HPDE6-E6E7 (cell line): ENCODE data around the gene EPHX1.
"Not testable (repeated sequence)": the region's sequence is repeated elsewhere in the genome, so short reads cannot be mapped to it uniquely, and the experiment has no call there.

Source experiments
- DNase-seq: peaks from one replicate; pipeline ENCODE4 v3.0.0; 2011; ENCODE audit warnings: missing footprints; ENCODE audit errors: extremely low spot score

EPHX1 gene

GRCh38 chr1:225881081-225881958, 71.4 kb downstream of the EPHX1 start:
- peak; percentile 21 for DNase-seq

DNA sequence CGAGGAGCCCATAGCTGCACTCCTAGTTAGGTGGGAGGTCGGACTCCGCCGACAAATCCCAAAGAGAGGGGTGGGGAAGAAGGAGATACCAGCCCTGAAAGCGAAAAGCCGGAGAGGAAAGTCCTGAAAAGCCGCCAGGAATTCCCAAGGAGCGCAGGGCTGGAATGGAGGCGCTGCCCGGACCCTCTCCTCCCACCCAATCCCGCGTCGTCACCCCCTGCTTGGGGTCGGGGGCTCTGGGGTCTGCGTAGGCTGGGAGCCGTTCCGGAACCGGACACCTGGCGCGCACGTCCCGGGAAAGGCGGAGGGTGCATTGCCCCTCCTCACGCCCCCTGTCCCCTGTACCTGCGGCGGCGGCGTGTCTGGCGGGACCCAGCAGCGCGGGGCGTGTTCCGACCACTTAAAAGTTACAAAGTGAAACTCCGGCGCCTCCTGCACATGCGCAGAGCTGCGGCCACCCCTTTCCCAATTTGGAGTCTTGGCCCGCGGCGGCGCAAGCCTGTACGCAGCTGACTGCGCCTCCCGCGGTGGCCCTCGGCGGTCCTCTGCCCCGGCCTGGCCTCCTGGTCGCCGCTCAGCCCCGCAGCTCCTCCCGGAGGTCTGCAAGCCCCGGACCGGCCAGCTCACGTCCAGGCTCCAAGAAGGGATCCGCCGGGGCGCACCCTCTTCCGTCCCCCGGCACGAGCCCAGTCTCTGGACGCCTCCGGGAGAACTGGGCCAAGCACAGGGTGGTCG, 72.2 kb downstream of the EPHX1 start, which contains the start of gene TMEM63A:
Gene TMEM63A (minus strand): TSS at position 422 of the 735 bp plus-strand sequence. CDS start 4,800 bp downstream, outside the sequence.
- DNase-seq = peak; percentile 83

DNA sequence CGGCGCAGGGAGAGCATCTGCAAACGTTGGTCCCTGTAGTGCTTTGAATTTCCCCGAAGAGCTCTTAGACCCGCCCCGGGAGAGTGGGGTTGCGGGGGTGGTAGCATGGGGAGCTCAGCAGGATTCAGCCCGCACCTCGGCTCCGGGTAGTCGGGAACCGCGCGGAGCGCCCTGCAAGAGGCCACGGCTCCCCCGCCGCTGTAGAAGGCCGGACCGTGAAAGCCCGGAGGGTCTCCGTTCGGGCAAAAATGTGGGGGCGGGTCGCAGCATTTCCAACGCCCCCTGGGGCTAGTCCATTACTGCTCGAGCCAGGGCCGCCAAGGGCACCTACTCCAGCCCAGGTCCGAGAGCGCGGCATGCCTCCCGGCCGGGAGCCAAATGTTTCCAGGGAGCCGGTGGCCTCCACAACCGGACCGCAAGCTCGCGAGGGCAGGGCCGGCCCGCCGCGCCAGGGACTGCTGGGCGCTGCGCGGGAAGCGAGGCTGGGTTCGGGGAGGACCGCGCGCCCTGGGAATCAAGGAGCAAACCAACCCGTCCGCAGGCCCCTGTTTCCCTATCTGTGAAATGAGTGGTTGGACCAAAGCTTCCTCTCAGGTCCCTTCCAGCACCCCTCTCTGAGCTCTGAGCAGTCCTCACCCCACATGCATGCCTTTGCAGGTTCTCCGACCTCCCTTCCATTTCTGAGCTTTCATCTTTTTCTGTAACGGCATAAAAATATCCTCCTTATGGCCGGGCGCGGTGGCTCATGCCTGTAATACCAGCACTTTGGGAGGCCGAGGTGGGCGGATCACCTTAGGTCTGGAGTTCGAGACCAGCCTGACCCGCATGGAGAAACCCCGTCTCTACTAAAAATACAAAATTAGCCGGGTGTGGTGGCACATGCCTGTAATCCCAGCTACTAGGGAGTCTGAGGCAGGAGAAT, 73.0 kb downstream of the EPHX1 start:
- DNase-seq = peak; percentile 35

DNA sequence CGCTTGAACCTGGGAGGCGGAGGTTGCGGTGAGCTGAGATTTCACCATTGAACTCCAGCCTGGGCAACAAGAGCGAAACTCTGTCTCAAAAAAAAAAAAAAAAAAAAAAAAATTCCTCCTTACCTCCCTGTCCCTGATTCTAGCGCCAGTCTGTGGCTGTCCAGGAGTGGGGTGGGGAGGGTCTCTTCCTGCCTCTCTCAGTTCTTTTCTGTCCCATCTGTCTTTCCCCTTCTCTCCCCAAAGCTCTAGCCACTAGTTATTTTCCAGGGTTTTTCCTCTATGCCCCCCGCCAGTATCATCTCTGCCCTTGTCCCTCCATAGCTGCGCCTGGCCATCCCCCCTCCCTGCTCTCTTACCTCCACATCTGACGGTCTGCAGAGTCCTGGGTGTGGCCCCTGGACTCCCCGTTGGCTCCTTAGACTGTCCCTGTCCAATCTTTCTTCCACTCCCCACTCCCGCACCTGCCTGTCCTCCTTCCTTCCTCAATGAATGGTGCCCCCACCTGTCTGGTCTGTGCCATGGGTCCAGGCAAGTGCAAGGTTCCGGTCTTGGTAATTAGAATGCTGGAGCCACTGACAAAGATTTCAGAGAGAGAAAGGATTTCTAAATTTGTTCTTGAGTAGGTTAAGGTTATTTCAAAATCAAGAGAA, 73.8 kb downstream of the EPHX1 start:
- no peak for DNase-seq

GRCh38 chr1:225885336-225885735, 75.4 kb downstream of the EPHX1 start:
- DNase-seq = no peak

DNA sequence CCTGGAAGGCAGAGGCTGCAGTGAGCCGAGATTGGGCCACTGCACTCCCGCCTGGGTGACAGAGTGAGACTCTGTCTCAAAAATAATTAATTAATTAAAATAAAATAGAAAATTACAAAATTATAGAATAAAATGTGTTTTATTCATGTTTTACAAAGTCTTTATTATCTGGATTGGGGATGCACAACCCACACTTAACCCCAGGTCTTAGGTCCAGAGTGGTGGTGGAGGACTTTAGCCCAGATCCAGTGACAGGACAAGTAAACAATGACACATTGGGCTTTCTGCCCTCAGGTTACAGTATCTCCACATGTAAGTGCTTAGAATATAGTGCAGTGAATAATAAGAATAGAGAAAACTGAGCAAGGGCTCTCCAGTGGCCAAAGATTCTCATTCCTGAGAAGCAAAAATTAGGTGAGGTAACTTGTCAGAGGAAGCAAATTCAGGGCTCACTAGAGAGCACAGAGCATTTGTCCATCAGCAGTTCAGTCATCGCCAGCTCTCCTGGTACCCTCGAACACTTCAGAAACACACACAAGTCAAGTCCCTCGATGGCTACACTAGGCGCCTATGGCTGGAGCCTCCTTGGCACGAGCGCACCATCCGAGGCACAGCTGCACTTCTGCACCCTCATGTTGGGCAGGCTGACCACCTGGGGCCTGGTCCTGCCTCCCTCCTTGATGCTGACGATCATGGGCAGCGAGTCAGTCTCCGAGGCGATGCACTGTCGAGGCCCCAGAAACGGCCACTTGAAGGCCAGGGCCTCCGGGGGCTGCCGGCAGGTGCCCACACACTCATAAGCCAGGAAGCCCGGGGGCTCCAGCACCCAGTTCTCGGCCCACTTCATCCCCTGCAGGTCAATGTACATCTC, 76.5 kb downstream of the EPHX1 start:
- DNase-seq = no peak

- DNase-seq = no peak
Observed at GRCh38 chr1:225887030-225887314, 77.0 kb downstream of the EPHX1 start.

DNA sequence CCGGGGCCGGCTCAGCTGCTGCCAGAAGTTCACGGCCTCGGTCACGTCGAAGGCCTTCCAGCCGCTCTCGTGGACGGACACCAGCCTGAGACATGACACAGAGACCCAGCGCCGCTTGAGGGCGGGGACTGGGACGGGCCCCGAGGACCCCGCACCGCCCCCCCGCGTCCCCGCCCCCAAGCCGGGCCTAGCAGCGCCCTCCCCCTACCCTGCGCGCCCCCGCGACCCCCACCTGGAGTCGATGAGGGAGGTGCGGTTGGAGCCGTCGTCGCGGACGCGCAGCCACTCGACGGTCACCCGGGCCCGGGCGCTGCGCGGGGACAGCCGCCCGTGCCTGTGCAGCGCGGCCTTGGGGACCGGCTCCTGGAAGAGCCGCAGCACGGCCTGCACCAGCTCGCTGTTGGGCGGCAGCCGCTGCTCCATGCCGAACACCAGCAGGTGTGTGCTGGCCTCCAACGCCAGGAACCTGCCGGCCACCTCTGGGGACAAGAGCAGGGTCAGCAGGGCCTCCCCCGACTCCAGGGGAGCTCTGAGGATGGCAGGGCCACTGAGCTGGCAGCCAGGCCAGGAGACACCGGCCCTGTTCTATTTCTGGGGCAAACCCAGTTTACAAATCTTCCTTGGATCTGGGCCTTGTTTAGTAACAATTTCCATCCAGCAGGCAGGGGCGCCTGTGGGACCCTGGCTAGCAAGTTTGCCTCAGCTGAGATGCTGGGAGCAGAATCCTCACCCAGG, 77.8 kb downstream of the EPHX1 start:
- not testable (repeated sequence) for DNase-seq

GRCh38 chr1:225888289-225888897, 78.5 kb downstream of the EPHX1 start:
- DNase-seq = no peak

GRCh38 chr1:225888898-225889601, 79.1 kb downstream of the EPHX1 start, which contains the start of gene LEFTY1:
LEFTY1 (minus strand) TSS chr1:225889146; CDS start chr1:225889066, 80 bp downstream.
- DNase-seq = no peak

GRCh38 chr1:225889743-225890142, 79.8 kb downstream of the EPHX1 start:
- DNase-seq = no peak

DNA sequence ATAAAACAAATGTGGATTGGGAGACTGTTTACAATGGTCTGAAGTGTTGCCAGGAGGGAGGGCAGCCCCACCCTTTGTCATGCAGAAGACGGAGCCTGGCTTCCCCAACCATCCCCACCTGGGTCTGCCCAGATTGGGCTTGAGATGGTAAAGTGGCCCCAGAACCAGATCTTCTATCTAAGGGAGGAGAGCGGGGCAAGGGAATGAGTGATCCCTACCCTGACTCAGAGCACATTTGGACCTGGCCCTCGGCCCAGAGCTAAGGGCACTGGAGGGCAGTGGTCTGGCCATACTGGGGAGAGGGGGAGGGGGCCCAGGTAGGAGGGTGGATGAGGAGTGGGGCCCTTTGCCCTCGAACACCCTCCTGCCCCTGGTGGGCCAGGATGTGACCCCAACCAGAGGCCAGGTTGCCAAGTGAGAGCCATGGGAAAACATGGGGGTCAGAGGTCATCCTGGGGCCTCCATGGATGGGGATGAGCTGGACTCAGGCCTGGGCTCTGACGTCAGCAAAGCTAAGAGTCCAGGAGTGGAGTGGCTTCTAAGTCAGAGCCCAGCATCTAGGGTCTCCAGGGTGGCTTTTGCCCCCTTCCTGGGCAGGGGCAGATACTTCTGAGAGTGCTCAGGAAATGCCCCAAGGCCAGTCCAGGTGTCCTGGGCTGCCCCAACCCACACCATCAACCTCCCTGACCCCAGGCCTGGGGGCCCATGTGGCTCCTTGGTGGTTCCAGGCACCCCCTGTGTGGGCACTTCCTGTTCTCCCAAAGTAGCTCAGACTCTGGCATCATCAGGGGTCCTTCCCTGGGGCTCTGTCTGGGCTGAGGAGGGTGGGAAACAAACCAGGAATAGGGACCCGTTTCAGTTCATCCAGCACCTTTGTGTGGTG, 80.7 kb downstream of the EPHX1 start:
- DNase-seq = no peak

GRCh38 chr1:225891229-225891972, 81.5 kb downstream of the EPHX1 start:
- no peak for DNase-seq

DNA sequence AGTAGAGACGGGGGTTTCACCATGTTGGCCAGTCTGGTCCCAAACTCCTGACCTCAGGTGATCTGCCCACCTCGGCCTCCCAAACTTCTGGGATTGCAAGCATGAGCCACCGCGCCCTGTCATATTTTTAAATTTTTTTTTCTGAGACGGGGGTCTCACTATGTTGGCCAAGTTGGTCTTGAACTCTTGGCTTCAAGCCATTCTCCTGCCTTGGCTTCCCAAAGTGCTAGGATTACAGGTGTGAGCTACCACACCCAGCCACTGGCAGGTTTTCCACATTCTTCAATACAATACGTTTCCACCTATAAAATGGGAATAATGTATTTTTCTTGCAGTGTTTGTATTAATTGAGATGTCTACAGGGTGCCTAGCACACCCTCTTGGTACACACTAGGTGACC, 82.4 kb downstream of the EPHX1 start:
- no peak for DNase-seq
